ENCODE data around the gene PNMA8A.
"Not testable (repeated sequence)": the region's sequence is repeated elsewhere in the genome, so short reads cannot be mapped to it uniquely, and the experiment has no call there.

Gene PNMA8A, protein sequence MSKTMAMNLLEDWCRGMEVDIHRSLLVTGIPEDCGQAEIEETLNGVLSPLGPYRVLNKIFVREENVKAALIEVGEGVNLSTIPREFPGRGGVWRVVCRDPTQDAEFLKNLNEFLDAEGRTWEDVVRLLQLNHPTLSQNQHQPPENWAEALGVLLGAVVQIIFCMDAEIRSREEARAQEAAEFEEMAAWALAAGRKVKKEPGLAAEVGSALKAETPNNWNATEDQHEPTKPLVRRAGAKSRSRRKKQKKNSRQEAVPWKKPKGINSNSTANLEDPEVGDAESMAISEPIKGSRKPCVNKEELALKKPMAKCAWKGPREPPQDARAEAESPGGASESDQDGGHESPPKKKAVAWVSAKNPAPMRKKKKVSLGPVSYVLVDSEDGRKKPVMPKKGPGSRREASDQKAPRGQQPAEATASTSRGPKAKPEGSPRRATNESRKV

DNA sequence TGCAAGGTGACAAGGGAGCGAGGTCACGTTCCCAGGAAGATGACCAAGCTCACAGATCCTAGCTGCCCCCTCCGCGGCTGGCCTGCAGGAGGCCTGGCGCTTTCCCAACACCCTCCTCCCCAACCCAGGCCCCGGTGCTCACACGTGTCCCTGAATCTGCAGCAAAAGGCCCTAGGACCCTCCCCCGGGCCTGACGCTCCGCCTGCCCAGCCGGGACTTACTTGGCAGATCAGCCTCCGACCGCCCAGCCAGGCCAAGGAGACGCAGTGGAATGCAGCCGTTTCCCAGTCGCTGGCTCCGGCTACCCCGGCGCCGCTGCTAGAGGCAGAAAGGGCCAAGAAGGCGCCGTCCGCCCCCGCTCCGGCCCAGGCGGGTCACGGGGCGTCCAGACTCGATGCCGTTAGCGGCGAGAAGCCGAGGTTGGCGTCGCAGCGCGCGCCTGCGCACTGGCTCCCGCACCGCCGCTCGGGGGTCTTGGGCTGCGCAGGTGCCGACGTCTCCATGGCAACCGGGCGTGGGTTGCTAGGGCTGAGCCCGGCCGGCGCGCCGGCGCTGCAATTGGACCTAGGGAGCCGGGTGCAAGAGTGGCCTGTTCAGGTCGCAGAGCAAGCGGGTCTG lies at the start of gene PNMA8A:
Gene PNMA8A (minus strand): TSS at position 448 of the 618 bp plus-strand sequence. CDS start 528 bp downstream, outside the sequence.
- DNase-seq (ENCODE audit: low read depth, low spot score): no peak

DNA sequence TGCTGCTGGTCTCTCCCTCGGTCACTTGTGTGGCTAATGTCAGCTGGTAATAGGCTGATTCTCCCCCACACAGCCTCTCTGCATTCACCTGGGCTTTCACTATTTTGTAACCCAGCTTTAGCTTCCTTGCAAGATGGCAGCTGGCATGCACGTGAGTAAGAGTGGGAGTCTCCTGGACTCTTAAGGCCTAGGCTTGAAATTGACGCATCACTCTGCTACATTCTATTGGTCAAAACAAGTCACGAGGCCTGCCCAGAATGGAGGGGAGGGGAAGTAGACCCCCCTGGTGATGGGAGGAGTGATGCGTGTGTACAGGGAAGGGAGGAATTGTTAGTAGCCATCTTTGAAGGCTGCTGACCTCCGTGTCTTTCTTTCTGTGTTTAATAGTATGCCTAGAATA lies 49.3 kb upstream of the PNMA8A start:
- DNase-seq (ENCODE audit: low read depth, low spot score): no peak

DNA sequence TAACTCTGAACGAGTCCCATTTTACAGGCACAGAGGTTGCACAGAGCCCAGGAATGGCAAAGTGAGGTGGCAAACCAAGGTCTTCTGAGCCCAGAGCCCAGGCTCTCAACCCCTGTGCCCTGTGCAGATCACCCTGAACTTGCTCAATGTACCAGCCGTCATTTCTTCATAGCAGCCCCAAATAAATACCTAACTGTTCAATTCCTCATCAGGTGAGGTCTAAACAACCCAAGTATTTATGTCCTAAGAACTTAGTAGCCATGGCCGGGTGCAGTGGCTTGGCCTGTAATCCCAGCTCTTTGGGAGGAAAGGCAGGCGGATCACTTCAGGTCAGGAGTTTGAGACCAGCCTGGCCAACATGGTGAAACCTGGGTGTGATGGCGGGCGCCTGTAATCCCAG lies 46.1 kb upstream of the PNMA8A start:
- no peak for DNase-seq (ENCODE audit: low read depth, low spot score)

DNA sequence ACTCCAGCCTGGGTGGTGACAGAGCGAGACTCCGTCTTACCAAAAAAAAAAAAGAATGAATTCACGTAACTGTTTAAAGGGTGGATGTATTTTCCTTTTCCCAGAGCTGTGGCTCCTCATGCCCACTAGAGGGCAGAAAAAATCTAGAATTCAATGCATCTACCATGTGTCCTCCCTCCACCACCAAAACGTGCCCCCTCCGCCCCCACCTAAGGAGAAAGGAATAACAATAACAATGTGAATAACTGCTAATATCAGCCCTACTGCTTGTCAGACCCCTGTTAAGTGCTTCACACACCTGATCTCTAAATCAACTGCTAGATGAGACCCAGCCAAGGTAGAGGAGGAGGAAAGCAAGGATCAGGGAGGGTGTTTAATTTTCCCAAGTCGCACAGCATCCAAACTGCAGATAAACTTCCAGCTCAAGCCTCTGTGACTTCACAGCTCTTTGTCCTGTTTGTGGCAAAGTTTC lies 44.6 kb upstream of the PNMA8A start:
- DNase-seq (ENCODE audit: low read depth, low spot score): no peak

DNA sequence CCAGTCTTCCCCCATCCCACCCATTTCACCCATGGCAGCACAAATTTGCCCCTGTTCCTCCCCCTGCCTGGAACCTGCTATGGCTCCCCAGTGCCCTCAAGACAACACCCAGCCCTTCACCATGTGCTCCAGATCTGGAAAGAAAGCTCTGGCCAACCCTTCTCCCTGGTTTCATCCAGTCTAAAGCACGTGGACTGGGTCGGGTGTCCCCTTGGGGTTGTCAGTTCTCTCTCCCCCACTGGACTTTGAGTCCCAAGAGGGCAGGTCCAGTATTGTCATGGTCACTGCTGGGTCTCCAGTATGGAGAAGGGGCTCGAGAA lies 43.9 kb upstream of the PNMA8A start:
- DNase-seq (ENCODE audit: low read depth, low spot score): no peak

DNA sequence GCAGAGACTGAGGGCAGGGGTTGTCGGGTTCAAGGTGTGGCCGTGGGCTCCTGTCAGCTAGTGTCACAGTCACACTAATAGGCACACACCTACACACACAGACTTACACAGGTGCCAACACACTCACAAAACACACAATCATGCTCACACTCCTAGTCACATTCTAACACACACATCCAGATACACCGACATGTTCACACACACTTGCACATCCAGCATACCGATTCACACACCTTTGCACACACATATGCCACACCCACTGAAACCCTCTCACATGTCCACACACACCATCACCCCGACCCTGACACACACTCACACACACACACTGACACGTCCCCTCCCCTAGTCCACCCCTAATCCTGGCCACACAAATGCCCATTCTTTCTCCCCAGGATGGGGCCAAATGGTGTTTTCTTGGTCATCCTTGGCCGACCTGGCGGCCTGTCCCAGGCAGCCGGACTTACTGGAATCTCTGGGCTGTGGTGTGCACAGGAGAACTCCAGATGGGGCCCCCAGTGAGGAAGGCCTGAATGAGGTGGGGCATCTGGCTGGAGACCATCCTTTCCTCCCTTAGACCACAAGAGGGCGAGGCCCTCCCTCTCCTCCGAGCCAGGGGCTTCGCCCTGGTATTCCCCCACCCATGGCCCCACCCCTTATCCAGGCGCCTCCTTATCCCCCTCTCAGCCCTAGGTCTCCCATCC lies 43.4 kb upstream of the PNMA8A start:
- no peak for DNase-seq (ENCODE audit: low read depth, low spot score)

DNA sequence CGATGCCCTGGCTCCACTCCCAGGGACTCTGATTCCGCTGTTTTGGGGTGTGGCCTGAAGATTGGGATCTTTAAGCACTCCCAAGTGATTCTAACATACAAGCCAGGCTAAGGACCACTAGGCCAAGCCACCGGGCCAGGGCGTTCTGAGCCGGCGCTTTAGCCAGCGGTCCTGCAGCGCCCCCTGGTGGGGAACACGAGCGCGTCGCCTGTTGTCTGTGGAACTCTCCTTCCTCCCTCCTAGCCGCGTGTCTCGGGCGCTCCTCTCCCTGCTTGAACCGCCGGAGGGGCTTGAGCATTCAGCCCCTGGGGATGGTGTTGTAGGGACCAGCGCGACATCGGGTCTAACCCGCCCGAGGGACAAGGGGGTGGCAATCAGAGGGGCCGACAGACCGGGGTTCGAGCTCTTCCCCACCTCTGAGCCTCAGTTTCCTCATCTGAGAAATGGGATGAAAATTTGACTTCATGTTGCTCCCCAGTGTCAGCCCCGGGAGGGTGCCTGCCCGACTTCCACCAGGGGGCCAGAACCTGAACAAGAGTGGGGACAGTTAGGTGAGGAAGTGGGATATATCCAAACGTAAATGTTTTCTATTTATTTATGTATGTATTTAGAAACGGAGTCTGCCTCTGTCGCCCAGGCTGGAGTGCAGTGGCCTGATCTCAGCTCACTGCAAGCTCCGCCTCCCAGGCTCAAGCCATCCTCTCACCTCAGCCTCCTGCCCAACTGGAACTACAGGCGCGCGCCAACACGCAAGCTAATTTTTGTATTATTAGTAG lies 42.3 kb upstream of the PNMA8A start:
- peak; percentile 72 for DNase-seq (ENCODE audit: low read depth, low spot score)

DNA sequence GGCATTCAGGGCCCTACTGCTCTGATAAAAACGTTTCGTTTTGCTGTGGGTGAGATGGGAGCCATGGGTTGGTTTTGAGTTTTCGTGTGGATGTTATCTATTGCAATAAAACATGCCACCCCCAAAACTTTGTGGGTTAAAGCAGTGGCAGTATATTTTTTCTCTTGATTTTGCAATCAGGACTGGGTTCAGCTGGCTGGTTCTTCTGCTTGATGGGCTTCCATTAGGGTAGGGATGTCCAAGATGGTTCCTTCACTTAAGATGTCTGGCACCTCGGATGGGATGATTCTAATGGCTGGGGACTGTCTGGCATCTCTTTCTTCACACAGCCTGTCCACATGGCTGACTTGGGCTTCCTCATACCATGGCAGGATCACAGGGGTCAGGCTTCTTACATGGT lies 39.9 kb upstream of the PNMA8A start:
- no peak for DNase-seq (ENCODE audit: low read depth, low spot score)

DNA sequence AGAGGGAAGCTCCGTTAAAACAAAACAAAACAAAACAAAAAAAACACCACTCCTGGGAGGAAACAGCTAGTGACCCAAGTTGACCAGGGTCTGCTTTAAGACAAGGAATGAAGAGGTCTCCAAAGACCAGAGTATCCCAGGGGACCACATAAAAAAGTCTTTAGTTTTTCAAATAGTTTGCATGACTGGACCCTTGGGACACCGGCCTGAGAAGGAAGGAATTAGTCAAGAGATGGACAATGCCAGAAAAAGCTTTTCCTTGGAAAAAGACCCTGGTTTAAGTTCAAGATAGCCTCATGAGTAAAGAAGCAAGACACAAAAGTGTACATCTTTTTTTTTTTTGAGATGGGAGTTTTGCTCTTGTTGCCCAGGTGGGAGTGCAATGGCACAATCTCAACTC lies 36.8 kb upstream of the PNMA8A start:
- DNase-seq (ENCODE audit: low read depth, low spot score): no peak

DNA sequence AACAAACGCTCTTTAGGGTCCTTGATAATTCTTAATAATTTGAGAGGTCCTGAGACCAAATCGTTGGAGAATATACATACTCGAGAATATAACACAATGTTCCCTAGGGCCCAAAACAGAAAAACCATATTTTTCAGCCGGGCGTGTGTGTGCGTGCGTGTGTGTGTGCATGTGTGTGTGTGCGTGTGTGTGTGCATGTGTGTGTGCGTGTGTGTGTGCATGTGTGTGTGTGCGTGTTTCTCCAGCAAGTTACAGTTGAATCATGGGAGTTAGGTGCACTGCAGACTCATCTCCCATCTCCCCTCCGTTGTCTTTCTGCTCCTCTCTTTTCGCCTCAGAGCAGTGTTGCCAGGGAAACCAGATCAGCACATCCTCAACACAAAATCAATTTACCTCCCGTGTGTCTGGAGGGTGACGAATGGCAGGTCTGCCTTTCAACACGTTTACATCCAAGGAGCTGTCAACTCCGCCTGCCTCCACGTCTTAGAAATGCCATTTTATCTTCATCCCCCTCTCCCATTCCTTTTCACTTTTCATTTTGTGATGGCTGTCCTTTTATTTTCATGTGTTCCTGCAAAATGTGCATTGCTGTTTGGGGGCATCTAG lies 32.6 kb upstream of the PNMA8A start:
- no peak for DNase-seq (ENCODE audit: low read depth, low spot score)

DNA sequence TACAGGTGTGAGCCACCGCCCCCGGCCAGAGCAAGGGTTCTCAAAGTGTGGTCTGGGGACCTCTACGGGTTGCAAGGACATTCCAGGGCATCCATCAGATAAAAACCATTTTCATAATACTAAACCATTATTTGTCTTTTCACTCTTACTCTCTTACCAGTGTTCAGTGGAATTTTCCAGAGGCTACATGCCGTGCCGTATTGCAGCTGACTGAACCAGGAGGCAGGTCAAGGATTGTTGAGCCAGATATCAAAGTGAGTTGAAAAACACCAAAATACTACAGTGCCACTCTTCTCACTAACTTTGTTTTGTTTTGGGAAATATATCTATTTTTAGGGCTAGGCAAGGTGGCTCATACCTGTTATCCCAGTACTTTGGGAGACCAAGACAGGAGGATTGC lies 31.5 kb upstream of the PNMA8A start:
- DNase-seq (ENCODE audit: low read depth, low spot score): no peak

DNA sequence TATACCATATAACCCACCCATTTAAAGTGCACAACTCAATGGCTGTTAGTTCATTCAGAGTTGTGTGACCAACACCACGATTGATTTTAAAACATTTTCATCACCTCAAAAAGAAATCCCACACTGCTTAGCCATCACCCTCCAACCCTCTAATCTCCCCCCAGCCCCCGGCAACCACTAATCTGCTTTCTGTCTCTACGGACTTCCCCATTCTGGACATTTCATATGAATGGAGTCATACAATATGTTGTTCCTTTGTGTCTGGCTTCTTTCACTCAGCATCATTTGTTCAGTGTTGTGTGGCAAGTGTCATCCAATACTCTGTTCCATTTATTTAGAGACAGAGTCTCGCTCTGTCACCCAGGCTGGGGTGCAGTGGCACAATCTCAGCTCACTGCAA lies 28.3 kb upstream of the PNMA8A start:
- no peak for DNase-seq (ENCODE audit: low read depth, low spot score)

DNA sequence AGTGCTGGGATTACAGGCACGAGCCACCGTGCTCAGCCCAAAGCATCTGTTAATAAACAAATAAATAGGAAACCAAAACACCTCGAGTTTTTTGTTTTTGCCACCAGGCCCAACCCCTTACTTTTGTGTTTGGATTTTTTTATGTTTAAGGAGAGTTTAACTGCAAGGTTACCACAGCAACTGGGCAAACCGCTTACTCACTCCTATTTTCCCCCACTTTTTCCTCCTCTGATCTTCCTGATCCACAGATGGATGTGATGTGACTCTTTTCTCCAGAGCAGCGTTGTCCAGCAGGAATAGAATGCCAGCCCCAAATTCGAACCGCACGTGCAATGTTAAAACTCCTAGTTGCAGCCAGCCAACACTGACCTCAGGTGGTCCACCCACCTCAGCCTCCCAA lies 26.4 kb upstream of the PNMA8A start:
- DNase-seq (ENCODE audit: low read depth, low spot score): no peak

DNA sequence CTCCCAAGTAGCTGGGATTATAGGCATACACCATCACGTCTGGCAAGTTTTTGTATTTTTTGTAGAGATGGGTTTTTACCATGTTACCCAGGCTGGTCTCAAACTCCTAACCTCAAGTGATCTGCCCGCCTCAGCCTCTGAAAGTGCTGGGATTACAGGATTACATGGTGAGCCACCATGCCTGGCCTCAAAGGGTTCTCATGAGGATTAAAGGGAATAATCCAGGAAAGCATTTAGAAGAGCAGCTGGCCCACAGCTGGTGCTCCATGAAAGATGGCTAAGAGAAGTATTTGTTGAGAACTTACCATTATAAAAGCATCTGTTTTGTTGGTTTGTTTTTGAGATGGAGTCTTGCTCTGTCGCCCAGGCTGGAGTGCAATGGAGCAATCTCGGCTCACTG lies 25.5 kb upstream of the PNMA8A start:
- DNase-seq (ENCODE audit: low read depth, low spot score): not testable (repeated sequence)

DNA sequence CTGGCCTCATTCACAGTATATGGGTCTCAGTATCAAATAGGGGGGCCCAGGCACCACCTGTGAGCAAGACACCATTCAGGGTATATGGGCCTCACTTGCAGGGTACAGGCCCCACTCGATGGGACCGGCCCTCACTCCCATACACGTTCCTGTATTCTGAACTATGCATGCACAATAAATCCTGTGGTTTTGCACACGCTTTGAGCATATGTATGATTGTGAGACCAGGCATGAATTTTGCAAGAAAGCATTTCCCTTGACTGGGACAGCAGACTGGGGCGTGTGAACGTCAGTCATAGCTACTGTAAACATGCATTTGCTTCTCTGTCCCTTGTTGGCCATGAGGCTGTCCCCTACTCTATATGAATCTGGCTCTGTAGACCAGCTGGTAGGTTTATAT lies 24.9 kb upstream of the PNMA8A start:
- no peak for DNase-seq (ENCODE audit: low read depth, low spot score)

DNA sequence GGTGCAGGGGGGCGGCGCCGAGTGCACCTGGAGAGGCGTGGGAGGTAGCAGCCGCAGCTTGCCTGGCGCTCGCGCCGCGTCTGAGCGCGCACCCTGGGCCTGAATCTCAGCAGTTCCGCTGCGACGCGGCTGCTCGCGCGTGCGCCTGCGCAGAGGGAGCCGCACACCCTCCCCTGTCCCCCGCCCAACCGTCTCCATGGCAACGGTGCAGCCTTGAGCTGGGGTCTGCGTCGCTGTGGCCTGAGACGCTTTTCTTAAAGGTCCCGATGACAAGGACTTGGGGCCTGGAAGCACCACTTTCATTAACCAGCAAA lies 24.4 kb upstream of the PNMA8A start, which contains the start of gene PNMA8B:
Gene PNMA8B (minus strand): TSS at position 82 of the 314 bp plus-strand sequence. CDS start 402 bp downstream, outside the sequence.
- no peak for DNase-seq (ENCODE audit: low read depth, low spot score)

DNA sequence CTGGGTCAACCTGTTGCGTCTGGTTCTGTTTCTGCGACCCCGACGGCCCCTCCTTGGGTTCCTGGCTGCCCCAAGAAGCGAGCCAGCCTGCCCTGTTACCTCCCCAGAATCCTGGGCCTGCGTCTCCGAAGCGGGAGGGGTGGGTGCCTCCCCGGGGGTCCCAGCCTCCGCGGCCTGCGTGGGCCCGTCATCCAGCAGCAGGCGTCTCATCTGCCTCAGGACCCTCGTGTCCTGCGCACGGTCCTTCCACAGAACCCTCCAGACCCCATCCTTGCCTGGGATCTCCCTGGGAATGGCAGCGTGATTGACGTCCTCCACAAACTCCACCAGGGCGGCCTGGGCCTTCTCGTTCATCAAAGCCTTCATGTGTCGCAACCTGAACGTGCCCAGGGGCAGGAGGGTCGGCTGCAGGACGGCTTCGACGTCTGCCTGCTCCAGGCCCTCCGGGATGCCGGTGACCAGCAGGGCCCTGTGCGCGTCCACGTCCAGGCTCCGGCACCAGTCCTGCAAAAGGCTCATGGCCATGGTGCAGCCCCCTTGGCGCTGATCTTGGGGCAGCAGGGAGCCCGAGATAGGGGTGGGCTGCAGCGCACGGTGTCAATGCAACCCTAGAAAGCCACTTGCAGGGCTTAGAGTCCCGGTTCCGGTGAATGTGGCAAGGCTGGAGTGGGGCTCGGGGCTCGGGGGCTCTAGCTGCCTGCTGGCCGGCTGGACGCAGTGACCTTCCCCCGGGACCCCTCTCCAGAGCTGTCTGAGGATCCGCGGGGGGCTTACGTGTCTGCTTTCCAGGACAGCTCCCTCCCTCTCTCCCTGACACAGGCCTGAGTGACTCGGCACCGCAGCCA lies 23.8 kb upstream of the PNMA8A start:
- no peak for DNase-seq (ENCODE audit: low read depth, low spot score)

DNA sequence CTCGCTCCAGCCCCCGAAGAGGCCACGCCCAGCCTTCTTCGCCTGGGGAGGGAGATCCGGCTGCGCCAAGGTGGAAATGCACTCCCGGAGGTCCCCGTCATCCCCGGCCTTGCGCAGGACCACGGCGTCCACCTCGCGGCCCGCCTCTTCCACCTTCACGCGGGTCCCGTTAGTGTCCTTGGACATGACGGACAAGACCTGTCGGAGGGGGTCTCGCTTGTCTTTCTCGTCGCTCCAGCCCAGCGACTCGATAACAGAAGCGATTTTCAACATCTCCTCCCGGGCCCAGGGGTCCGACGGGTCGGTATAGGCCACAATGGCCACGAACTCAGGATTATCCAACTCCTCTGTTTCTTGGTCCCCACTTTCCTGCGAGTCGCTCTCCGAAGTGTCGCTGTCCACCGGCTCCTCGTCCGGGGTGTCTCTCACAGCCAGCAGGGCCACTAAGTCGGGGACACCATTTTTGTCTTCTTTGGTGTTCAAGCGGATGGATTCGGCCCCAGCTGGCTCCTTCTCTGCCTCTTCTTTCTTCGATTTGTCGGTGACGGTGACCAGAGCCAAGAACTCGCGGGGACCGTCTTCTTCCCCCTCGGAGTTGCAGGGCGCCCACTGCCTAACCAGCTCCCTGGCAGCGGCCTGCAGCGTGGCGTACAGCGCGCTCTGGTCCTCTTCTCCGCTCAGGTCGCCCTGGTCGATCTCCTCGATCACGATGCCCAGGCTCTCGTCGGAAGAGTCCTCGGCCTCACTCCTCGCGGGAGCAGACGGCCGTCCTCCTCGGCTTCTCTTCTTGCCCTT lies 23.0 kb upstream of the PNMA8A start:
- no peak for DNase-seq (ENCODE audit: low read depth, low spot score)

DNA sequence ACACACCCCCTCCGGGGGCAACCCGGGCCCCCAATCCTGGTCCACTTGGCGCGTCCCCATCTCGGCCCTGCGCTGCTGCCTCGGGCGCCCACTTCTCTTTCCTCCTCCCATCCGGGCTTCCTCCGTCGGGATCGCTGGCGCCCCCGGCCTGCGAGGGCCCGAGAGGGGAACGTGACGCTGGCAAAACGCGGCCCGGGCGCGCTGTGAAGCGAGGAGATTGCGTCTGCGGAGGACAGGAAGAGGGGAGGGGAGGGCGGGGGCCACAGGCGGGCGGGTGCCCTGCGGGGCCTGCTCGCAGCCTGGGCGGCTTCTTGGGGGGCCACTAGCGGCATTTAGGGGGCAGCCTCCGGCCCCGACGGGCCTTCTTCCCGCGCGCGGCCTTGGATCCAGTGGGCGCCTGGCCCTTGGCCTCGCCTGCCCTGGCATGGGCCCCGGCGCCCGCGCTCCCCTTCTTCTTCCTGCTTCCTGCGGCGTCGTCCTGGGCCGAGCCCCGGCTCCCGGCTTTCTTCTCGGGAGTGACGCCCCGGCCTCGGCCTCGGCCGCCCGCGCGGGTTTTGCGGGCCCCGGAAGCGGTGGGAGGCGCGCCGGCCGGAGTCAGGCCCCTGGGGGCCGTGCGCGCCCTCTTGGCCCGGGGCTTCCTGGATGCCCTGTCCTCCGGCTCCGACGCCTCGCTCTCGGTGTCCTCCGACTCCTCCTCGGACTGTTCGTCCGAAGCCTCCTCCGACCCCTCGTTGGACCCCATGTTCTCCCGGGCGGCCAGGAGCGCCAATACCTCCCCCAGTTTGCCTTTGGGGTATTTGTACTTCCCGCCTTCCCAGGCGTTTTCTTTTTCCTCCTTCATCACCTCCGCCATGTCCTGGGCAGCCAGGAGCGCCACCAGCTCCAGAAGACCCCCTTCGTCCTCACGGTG lies 22.1 kb upstream of the PNMA8A start:
- DNase-seq (ENCODE audit: low read depth, low spot score): no peak
